K562 (cell line): ENCODE data around the gene ARHGEF26. TPM values are rescaled to one million over a fixed set of nuclear protein-coding genes. Genes with fewer than 3 reads are reported as not detected.

Source experiments
- ATAC-seq: fragments of 200-7000 bp; cut with Tn5 transposase; 3 replicates; pipeline ENCODE4 v1.9.1; 2020; ENCODE audit warnings: moderate library complexity
- BruUV-seq: library from RNA; stranded (reverse); fragments of 400-500 nt; replicated peaks from 2 replicates; lab custom pipeline; 2021; lab: Mats Ljungman, UMichigan
- CTCF ChIA-PET: fragments of 300-600 bp; formaldehyde crosslinking; extraction: SDS; loops from one replicate; lab custom pipeline; 2021; ENCODE audit warnings: low intra/inter-chr PET ratio; lab: Yijun Ruan, JAX
- POLR2A ChIA-PET: fragments of 300-600, 350-650 bp; sonication (Branson Sonifier 250); formaldehyde crosslinking; extraction: SDS; loops from one replicate; lab custom pipeline; 2021; ENCODE audit warnings: antibody characterized with exemption, inconsistent platforms; lab: Yijun Ruan, JAX
- DNase-seq, 4 experiments: peaks; one replicate each; pipeline versions ENCODE4 v3.0.0 to v3.0.0-alpha.2; 2011 to 2018; ENCODE audit warnings: low spot score in 3 of 4, mixed read lengths in 3 of 4; ENCODE audit errors: extremely low read depth in 1 of 4
- FAIRE-seq: peaks from 2 replicates; lab custom pipeline; 2011; peaks lifted over from hg19 to GRCh38; lab: Jason Lieb, UNC
- H2AFZ ChIP-seq: 2 replicates; pipeline ENCODE4 v1.6.0; 2011; ENCODE audit warnings: low read depth, low read length, control low read depth, inconsistent platforms
- H3K27ac ChIP-seq: fragments of 200-600 bp; 3 replicates; pipeline ENCODE4 v1.8.0; 2011; ENCODE audit warnings: low read depth, mild to moderate bottlenecking, control low read depth, inconsistent platforms, low read length, moderate library complexity, mixed read lengths; ENCODE audit errors: extremely low read depth
- H3K27me3 ChIP-seq, 2 experiments: fragments of 300-600 bp in 1 of 2; 2 replicates in 1 of 2; 3 replicates in 1 of 2; pipeline versions ENCODE4 v1.6.0 to v1.8.0; 2011; ENCODE audit warnings: inconsistent platforms in 2 of 2, low read length in 2 of 2, mild to moderate bottlenecking in 1 of 2, mixed read lengths in 1 of 2, moderate library complexity in 1 of 2; ENCODE audit not compliant: control insufficient read depth in 2 of 2, insufficient read depth in 2 of 2
- H3K36me3 ChIP-seq: fragments of 300-600 bp; 3 replicates; pipeline ENCODE4 v1.8.0; 2011; ENCODE audit warnings: mild to moderate bottlenecking, low read length, inconsistent platforms; ENCODE audit not compliant: control insufficient read depth, insufficient read depth
- H3K4me1 ChIP-seq, 2 experiments: fragments of 200-600 bp in 1 of 2; replicated peaks in 1 of 2; 2 replicates in 1 of 2; 3 replicates in 1 of 2; pipeline versions ENCODE4 v1.5.1 to v1.8.0; 2011; ENCODE audit warnings: inconsistent platforms in 2 of 2, low read length in 2 of 2, mild to moderate bottlenecking in 1 of 2, mixed read lengths in 1 of 2, moderate library complexity in 1 of 2; ENCODE audit not compliant: control insufficient read depth in 2 of 2, insufficient read depth in 2 of 2
- H3K4me2 ChIP-seq: 2 replicates; pipeline ENCODE4 v1.6.1; 2011; ENCODE audit warnings: low read length, control low read depth, inconsistent platforms, mixed read lengths; ENCODE audit not compliant: insufficient read depth
- H3K4me3 ChIP-seq: fragments of 200-600 bp; sonication (generic), shearing (Covaris generic); 2 replicates; pipeline ENCODE4 v1.5.1; 2016; ENCODE audit warnings: control low read depth, inconsistent platforms
- H3K79me2 ChIP-seq: fragments of 200-600 bp; 3 replicates; pipeline ENCODE4 v1.8.0; 2011; ENCODE audit warnings: low read length, inconsistent platforms; ENCODE audit not compliant: control insufficient read depth, insufficient read depth
- H3K9ac ChIP-seq, 2 experiments: 2 replicates each; pipeline versions ENCODE4 v1.6.0 to v1.6.1; 2011; ENCODE audit warnings: low read depth in 2 of 2, low read length in 2 of 2, control low read depth in 1 of 2, inconsistent platforms in 1 of 2, mild to moderate bottlenecking in 1 of 2, mixed read lengths in 1 of 2; ENCODE audit not compliant: insufficient read depth in 1 of 2
- H3K9me1 ChIP-seq: one replicate; pipeline ENCODE4 v1.6.0; 2011; ENCODE audit warnings: inconsistent platforms, mild to moderate bottlenecking, low read length, moderate library complexity; ENCODE audit not compliant: control insufficient read depth, insufficient read depth
- H3K9me3 ChIP-seq: replicated peaks from 2 replicates; pipeline ENCODE4 v1.5.1; 2011; ENCODE audit warnings: low read depth, low read length, inconsistent platforms; ENCODE audit not compliant: control insufficient read depth, insufficient read depth
- H4K20me1 ChIP-seq: replicated peaks from 2 replicates; pipeline ENCODE4 v1.6.1; 2011; ENCODE audit warnings: low read length, inconsistent platforms, mixed read lengths; ENCODE audit not compliant: control insufficient read depth, insufficient read depth
- BRCA1 ChIP-seq, 2 experiments: fragments of 450-650 bp in 1 of 2; sonication (generic) in 1 of 2; formaldehyde crosslinking in 1 of 2; IDR thresholded peaks; 2 replicates each; pipeline versions ENCODE4 v1.5.0 to v1.6.1; 2017 to 2020; ENCODE audit warnings: mild to moderate bottlenecking in 1 of 2, missing genetic modification reagents in 1 of 2
- CEBPB ChIP-seq: fragments of 450-650 bp; IDR thresholded peaks from 2 replicates; pipeline ENCODE4 v1.6.1; 2016; ENCODE audit warnings: missing genetic modification characterization, missing compliant biosample characterization
- EGR1 ChIP-seq: fragments of 450-650 bp; conservative IDR thresholded peaks from 2 replicates; pipeline ENCODE4 v1.6.1; 2017; ENCODE audit warnings: mild to moderate bottlenecking
- FOXJ2 ChIP-seq: fragments of 200-800 bp; sonication (Bioruptor generic); IDR thresholded peaks from 2 replicates; pipeline ENCODE4 v1.6.1; 2016; ENCODE audit warnings: missing genetic modification characterization, missing compliant biosample characterization
- HDAC2 ChIP-seq: fragments of 450-650 bp; IDR thresholded peaks from 2 replicates; pipeline ENCODE4 v1.6.1; 2016; ENCODE audit warnings: mild to moderate bottlenecking
- HDAC8 ChIP-seq: fragments of 450-650 bp; IDR thresholded peaks from 2 replicates; pipeline ENCODE4 v1.6.1; 2016; ENCODE audit warnings: mild to moderate bottlenecking, missing genetic modification characterization, moderate library complexity, missing compliant biosample characterization
- MEIS2 ChIP-seq: fragments of 450-650 bp; IDR thresholded peaks from 2 replicates; pipeline ENCODE4 v1.6.1; 2014; ENCODE audit warnings: mild to moderate bottlenecking; ENCODE audit not compliant: partially characterized antibody
- PBX2 ChIP-seq, 2 experiments: IDR thresholded peaks in 1 of 2; conservative IDR thresholded peaks in 1 of 2; 2 replicates each; pipeline ENCODE4 v1.6.1; 2016; ENCODE audit warnings: low read depth in 2 of 2, mild to moderate bottlenecking in 1 of 2, missing compliant biosample characterization in 1 of 2, missing genetic modification characterization in 1 of 2, moderate library complexity in 1 of 2
- PHB2 ChIP-seq: fragments of 450-650 bp; IDR thresholded peaks from 2 replicates; pipeline ENCODE4 v1.6.1; 2017; ENCODE audit warnings: low read depth
- SAFB2 ChIP-seq: fragments of 200-400 bp; formaldehyde crosslinking; IDR thresholded peaks from 2 replicates; pipeline ENCODE4 v1.6.1; 2018; ENCODE audit warnings: borderline replicate concordance, low read length, low read depth, moderate library complexity; ENCODE audit not compliant: severe bottlenecking
- ZEB2 ChIP-seq: fragments of 450-650 bp; IDR thresholded peaks from 2 replicates; pipeline ENCODE4 v1.6.1; 2016
- WGBS: fragments of 100-300 bp; shearing (Covaris generic); methylation state at CpG from one replicate; pipeline ENCODE4 v1.1.6; 2016; ENCODE audit warnings: low coverage, mixed read lengths; ENCODE audit not compliant: insufficient coverage; ENCODE audit errors: missing lambda C conversion rate; 5-methylcytosine and 5-hydroxymethylcytosine counted together
- in situ Hi-C: fragments of 300-500 bp; cut with MboI; formaldehyde crosslinking; loops from 4 replicates; pipeline ENCODE4 v1.15.0; 2018; ENCODE audit warnings: inconsistent platforms, mixed read lengths
- intact Hi-C: fragments of 100-400 bp; cut with micrococcal nuclease; formaldehyde crosslinking; loops from 2 replicates; pipeline ENCODE4 v1.14.2; 2022
- polyA plus RNA-seq, 8 experiments: library from polyadenylated mRNA; depleted of rRNA in 4 of 8; stranded (reverse) in 5 of 8; unstranded in 3 of 8; fragments of >200 nt; fragmentation: Nextera tagmentation in 2 of 8; fragmentation: Illumina TruSeq in 1 of 8; extraction: Ambion mirVana in 2 of 8; extraction: Trizol in 1 of 8; gene quantifications; 2 replicates each; pipeline versions ENCODE4 v1.2.1 to v1.2.3, GENCODE V29; 2011 to 2014; ENCODE audit warnings: inconsistent platforms in 1 of 8, missing spikeins in 1 of 8
- total RNA-seq, 7 experiments: library from RNA; depleted of rRNA in 6 of 7; stranded (reverse); fragments of >200 nt in 6 of 7; fragmentation: Illumina TruSeq in 2 of 7; extraction: Trizol in 2 of 7; gene quantifications; 2 replicates each; pipeline versions ENCODE4 v1.2.1 to v1.2.3, GENCODE V29; 2011 to 2021; ENCODE audit warnings: low replicate concordance in 1 of 7

The ARHGEF26 gene
- total and polyA plus RNA-seq, 9 of the 15 experiments (the other 6 are each of a cell fraction or from before 2014, with no cell fraction given) = 0.01 to 0.11 (median 0.04) TPM; not detected in 2

- Histone ChIP-seq H3K9me3 (no peaks in the 10 kb centered on the region), H3K27ac (no peak overlapping the region), H3K36me3 (no peaks in the 10 kb centered on the region), H3K9ac (no peak overlapping the region), H3K79me2 (no peaks in the 10 kb centered on the region), H3K4me1 (no peaks in the 10 kb centered on the region), H2AFZ (no peak overlapping the region), H3K9me1 (no peaks in the 10 kb centered on the region), H3K27me3 (no peaks in the 10 kb centered on the region), H3K4me3 (no peak overlapping the region), H3K4me2 (no peak overlapping the region)
- in situ Hi-C loops (no loop called here), intact Hi-C loops (no loop called here)
- WGBS = 0% methylated on average over 6 of the region's 6 CpGs
- ATAC-seq = no peak
- BruUV-seq = no TSS peak
- CTCF ChIA-PET = no interaction called here
- TF ChIP-seq FOXJ2 (tag) = no peak
- TF ChIP-seq PHB2 = no peak
- TF ChIP-seq ZEB2 = no peak
- TF ChIP-seq PBX2 (CRISPR knock-in tag; IDR thresholded peaks at IDR 0.05; ENCODE audit: low read depth) = no peak
- peak; percentile 27; the same call in 1 of the 2 replicates for TF ChIP-seq PBX2 (tag; conservative IDR thresholded peaks at IDR 0.05; ENCODE audit: low read depth)
- TF ChIP-seq HDAC2 = no peak
- TF ChIP-seq CEBPB (tag) = peak; percentile 22; the same call in 1 of the 2 replicates
- no peak for TF ChIP-seq BRCA1 (IDR thresholded peaks at IDR 0.05)
- no peak for TF ChIP-seq BRCA1 (CRISPR knock-in tag; IDR thresholded peaks at IDR 0.05)
- no peak for TF ChIP-seq SAFB2
- peak; percentile 55 for TF ChIP-seq MEIS2
- no peak for TF ChIP-seq HDAC8 (tag)
- no peak for TF ChIP-seq EGR1
- TF ChIP-seq, all 486 proteins: peak for 3
- DNase-seq = no peak
- POLR2A ChIA-PET = no interaction called here
- no peaks in the 10 kb centered on the region for H4K20me1 ChIP-seq
- no peak for FAIRE-seq
These were observed 11.7 kb downstream of the ARHGEF26 start for GRCh38 chr3:154132777-154133375.
